ENCODE measurements around the gene MAGEA3. TPM values are rescaled to one million over a fixed set of nuclear protein-coding genes. Genes with fewer than 3 reads are reported as not detected.

MAGEA3 gene, protein sequence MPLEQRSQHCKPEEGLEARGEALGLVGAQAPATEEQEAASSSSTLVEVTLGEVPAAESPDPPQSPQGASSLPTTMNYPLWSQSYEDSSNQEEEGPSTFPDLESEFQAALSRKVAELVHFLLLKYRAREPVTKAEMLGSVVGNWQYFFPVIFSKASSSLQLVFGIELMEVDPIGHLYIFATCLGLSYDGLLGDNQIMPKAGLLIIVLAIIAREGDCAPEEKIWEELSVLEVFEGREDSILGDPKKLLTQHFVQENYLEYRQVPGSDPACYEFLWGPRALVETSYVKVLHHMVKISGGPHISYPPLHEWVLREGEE
- not detected for total RNA-seq

DNA sequence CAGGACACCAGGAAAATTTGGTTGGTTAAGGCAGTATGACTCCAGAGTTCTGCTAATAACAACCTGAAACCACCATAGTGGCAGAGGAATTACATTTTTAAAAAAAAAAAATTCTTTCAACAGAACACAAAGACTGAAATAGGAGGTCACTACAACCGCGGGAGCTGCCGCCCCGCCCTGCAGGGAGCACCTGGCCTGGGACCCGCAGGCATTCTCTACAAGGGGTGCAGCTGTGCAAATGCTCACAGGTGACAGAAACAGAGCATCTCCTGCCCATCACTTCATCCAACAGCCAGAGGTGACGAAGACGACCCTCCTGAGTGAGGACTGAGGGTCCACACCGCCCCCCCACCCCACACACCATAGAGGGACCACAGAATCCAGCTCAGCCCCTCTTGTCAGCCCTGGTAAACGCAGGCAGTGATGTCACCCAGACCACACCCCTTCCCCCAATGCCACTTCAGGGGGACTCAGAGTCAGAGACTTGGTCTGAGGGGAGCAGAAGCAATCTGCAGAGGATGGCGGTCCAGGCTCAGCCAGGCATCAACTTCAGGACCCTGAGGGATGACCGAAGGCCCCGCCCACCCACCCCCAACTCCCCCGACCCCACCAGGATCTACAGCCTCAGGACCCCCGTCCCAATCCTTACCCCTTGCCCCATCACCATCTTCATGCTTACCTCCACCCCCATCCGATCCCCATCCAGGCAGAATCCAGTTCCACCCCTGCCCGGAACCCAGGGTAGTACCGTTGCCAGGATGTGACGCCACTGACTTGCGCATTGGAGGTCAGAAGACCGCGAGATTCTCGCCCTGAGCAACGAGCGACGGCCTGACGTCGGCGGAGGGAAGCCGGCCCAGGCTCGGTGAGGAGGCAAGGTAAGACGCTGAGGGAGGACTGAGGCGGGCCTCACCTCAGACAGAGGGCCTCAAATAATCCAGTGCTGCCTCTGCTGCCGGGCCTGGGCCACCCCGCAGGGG, at the start of gene MAGEA3:
Gene MAGEA3 (plus strand): TSS at position 843 of the 980 bp plus-strand sequence. CDS start 2,039 bp downstream, outside the sequence.

GRCh38 chrX:152709173-152709572, 10.6 kb downstream of the MAGEA3 start, which contains the start of gene CSAG2:
Gene CSAG2, minus strand, starts transcription at chrX:152709273. Its CDS starts 161 bp downstream, at chrX:152709112.

GRCh38 chrX:152713815-152714787, 15.5 kb downstream of the MAGEA3 start, which contains the start of gene MAGEA2B:
Gene MAGEA2B, plus strand, starts transcription at chrX:152714628. Its CDS starts 2,479 bp downstream, at chrX:152717107.

GRCh38 chrX:152733261-152733975, 34.8 kb downstream of the MAGEA3 start, which contains the start of the genes CSAG1 and MAGEA12:
Gene CSAG1, minus strand, starts transcription at chrX:152733721. Its CDS starts 1,261 bp downstream, at chrX:152732460.
Gene MAGEA12, plus strand, starts transcription at chrX:152733757. Its CDS starts 2,405 bp downstream, at chrX:152736162.

Other genes starting within 250 kb of the MAGEA3 start
- 16.0 TPM for gene GABRA3, start 247.5 kb upstream of the MAGEA3 start, total RNA-seq
- gene GABRQ, start 60.9 kb upstream of the MAGEA3 start, total RNA-seq, result 1.3 TPM
- not detected for gene CSAG2, start 10.5 kb downstream of the MAGEA3 start, total RNA-seq
- not detected for gene MAGEA2B, start 15.8 kb downstream of the MAGEA3 start, total RNA-seq
- gene CSAG1, start 34.9 kb downstream of the MAGEA3 start, total RNA-seq, result not detected
- gene MAGEA12, start 35.0 kb downstream of the MAGEA3 start, total RNA-seq, result not detected
- not detected for gene MAGEA2, start 55.0 kb downstream of the MAGEA3 start, total RNA-seq
- gene CSAG3, start 60.4 kb downstream of the MAGEA3 start, total RNA-seq, result not detected
- gene MAGEA6, start 70.9 kb downstream of the MAGEA3 start, total RNA-seq, result not detected
- 43.5 TPM for gene CETN2, start 132.0 kb downstream of the MAGEA3 start, total RNA-seq
- gene NSDHL, start 132.3 kb downstream of the MAGEA3 start, total RNA-seq, result 36.3 TPM
- gene ZNF185, start 199.3 kb downstream of the MAGEA3 start, total RNA-seq, result 3.8 TPM

Measured in parietal lobe (tissue), 1 donor.